Naive thymus-derived CD4-positive, alpha-beta T cell (primary cell): ENCODE measurements around the gene FAM177A1. TPM values are rescaled to one million over a fixed set of nuclear protein-coding genes. Genes with fewer than 3 reads are reported as not detected.
"Not testable (repeated sequence)": the region's sequence is repeated elsewhere in the genome, so short reads cannot be mapped to it uniquely, and the experiment has no call there.

Experiments used
- ATAC-seq: fragments of 150-1000 bp; cut with Tn5 transposase; 2 replicates; pipeline ENCODE4 v1.10.0; 2021; ENCODE audit warnings: mild to moderate bottlenecking, moderate library complexity
- CTCF ChIA-PET: fragments of 350-600 bp; sonication (Branson Sonifier 250); formaldehyde crosslinking; loops from one replicate; lab custom pipeline; 2021; ENCODE audit warnings: antibody characterized with exemption; lab: Charles Lee
- POLR2A ChIA-PET: fragments of 350-600 bp; sonication (Branson Sonifier 250); formaldehyde crosslinking; loops from one replicate; lab custom pipeline; 2021; ENCODE audit warnings: antibody characterized with exemption, inconsistent platforms; lab: Charles Lee
- DNase-seq, 9 donors: peaks; one replicate each; pipeline versions ENCODE4 v3.0.0 to v3.0.0-alpha.2; 2020 to 2022; ENCODE audit warnings: mixed read lengths in 1 of 9
- H3K27ac ChIP-seq: one replicate; pipeline ENCODE4 v1.7.0; 2013; ENCODE audit warnings: mild to moderate bottlenecking, low read depth, low read length, moderate library complexity
- H3K27me3 ChIP-seq, 2 donors: one replicate each; pipeline ENCODE4 v1.7.0; 2013; ENCODE audit warnings: low read length in 2 of 2, mild to moderate bottlenecking in 2 of 2, moderate library complexity in 2 of 2; ENCODE audit not compliant: control insufficient read depth in 2 of 2, insufficient read depth in 2 of 2
- H3K36me3 ChIP-seq, 3 experiments: 1 replicate in 2 of 3; 2 replicates in 1 of 3; pipeline ENCODE4 v1.7.0; 2013; ENCODE audit warnings: low read length in 3 of 3, mild to moderate bottlenecking in 3 of 3, moderate library complexity in 1 of 3; ENCODE audit not compliant: insufficient read depth in 3 of 3, control insufficient read depth in 2 of 3
- H3K4me1 ChIP-seq, 2 donors: one replicate each; pipeline ENCODE4 v1.7.0; 2013; ENCODE audit warnings: low read length in 2 of 2, mild to moderate bottlenecking in 2 of 2, moderate library complexity in 1 of 2; ENCODE audit not compliant: control insufficient read depth in 2 of 2, insufficient read depth in 2 of 2
- H3K4me3 ChIP-seq: 2 replicates; pipeline ENCODE4 v1.7.0; 2013; ENCODE audit warnings: mild to moderate bottlenecking, low read length
- H3K9me3 ChIP-seq, 3 experiments: 1 replicate in 2 of 3; 2 replicates in 1 of 3; pipeline ENCODE4 v1.7.0; 2013; ENCODE audit warnings: low read length in 3 of 3; ENCODE audit not compliant: control insufficient read depth in 2 of 3
- H3K27ac Mint-ChIP-seq, 9 donors: one replicate each; pipeline ENCODE4 v1.8.0; 2020 to 2022; ENCODE audit warnings: mixed read lengths in 9 of 9, mild to moderate bottlenecking in 8 of 9, moderate library complexity in 5 of 9, inconsistent platforms in 2 of 9
- H3K27me3 Mint-ChIP-seq, 5 donors: one replicate each; pipeline ENCODE4 v1.8.0; 2021 to 2022; ENCODE audit warnings: mixed read lengths in 5 of 5, mild to moderate bottlenecking in 1 of 5
- H3K36me3 Mint-ChIP-seq, 5 donors: one replicate each; pipeline ENCODE4 v1.8.0; 2020 to 2022; ENCODE audit warnings: mixed read lengths in 5 of 5, mild to moderate bottlenecking in 3 of 5, inconsistent platforms in 1 of 5
- H3K4me1 Mint-ChIP-seq, 7 donors: one replicate each; pipeline ENCODE4 v1.8.0; 2020 to 2022; ENCODE audit warnings: mixed read lengths in 7 of 7, mild to moderate bottlenecking in 3 of 7, inconsistent platforms in 1 of 7
- H3K4me3 Mint-ChIP-seq, 10 donors: one replicate each; pipeline ENCODE4 v1.8.0; 2020 to 2022; ENCODE audit warnings: mild to moderate bottlenecking in 10 of 10, mixed read lengths in 10 of 10, moderate library complexity in 6 of 10, inconsistent platforms in 2 of 10
- H3K9me3 Mint-ChIP-seq, 11 donors: one replicate each; pipeline ENCODE4 v1.8.0; 2020 to 2022; ENCODE audit warnings: mixed read lengths in 11 of 11, mild to moderate bottlenecking in 4 of 11, inconsistent platforms in 1 of 11, moderate library complexity in 1 of 11
- intact Hi-C, 2 donors: fragments of 100-400 bp; cut with micrococcal nuclease; formaldehyde crosslinking; loops; one replicate each; pipeline ENCODE4 v1.15.1; 2023
- polyA plus RNA-seq, 2 donors: library from polyadenylated mRNA; unstranded; fragments of 300-500 nt; fragmentation: Illumina TruSeq; gene quantifications; one replicate each; pipeline ENCODE4 v1.2.3, GENCODE V29; 2021
- total RNA-seq, 6 experiments: library from RNA in 5 of 6; stranded (reverse) in 5 of 6; gene quantifications; 1 replicate in 5 of 6; 2 replicates in 1 of 6; pipeline ENCODE4 v1.2.3 and lab custom pipeline; 2021 to 2026

Gene FAM177A1
- total and polyA plus RNA-seq, 7 experiments from 2014 or later: 34.3 to 135 (median 37.0) TPM

DNA sequence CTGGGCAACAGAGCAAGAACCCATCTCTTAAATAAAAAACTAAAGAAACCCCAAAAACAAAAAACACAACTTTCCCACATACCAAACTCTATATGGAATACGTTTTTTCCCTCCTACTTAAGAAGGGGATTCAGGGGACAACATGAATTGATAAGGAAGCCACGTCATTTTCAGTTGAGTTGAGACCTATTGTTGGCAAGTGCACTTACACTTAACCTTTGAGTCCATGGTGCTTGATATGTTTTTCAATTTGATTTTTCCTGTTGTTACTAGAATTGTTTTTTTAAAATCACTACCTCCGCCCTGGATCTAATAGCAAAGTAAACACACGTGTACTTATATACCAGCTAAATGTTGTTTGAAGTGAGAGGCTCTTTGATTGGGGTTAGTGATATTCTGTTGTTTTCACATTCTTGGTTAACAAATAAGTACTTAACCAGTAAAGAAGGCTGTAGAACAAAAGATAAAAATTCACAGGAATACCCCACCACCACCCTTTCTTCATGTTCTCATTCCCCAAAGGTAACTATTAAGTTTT, 2.0 kb downstream of the FAM177A1 start:
- ChIA-PET CTCF (interaction anchor here (1.6 kb wide), 1 partner anchor 67 kb away, joined by 3 read pairs; no protein-coding TSS in a partner anchor), POLR2A (interaction anchor here (2.5 to 3.2 kb wide), 3 partner anchors 66 to 356 kb away, joined by 23 to 44 read pairs (median 29); partner anchors contain the start of genes NFKBIA, PPP2R3C, PRORP and SRP54)
- Mint-ChIP-seq H3K4me1 (peaks cover 13 to 39% (median 34%) of the 10 kb centered on the region in 7 donors), H3K36me3 (peaks cover 0 to 11% (median 7%) of the 10 kb centered on the region in 5 donors), H3K27ac (peak overlapping the region; percentile 62 to 100 (median 98)), H3K4me3 (peak overlapping the region; percentile 67 to 97 (median 82)), H3K9me3 (no peaks in the 10 kb centered on the region), H3K27me3 (no peaks in the 10 kb centered on the region)
- Histone ChIP-seq H3K27me3 (no peaks in the 10 kb centered on the region), H3K4me3 (no peak overlapping the region), H3K9me3 (no peaks in the 10 kb centered on the region), H3K36me3 (no peaks in the 10 kb centered on the region), H3K4me1 (peaks cover 11 to 19% of the 10 kb centered on the region in 2 donors), H3K27ac (peak overlapping the region; percentile 99)
- DNase-seq: no peak
- intact Hi-C loops: loop anchor here (2.0 to 5.0 kb wide), 7 partner anchors 34 to 779 kb away; partner anchors contain the start of genes BRMS1L (in 1 of the 2), CFL2 (in 1 of the 2), EAPP (in 1 of the 2) and RALGAPA1 (in 1 of the 2)
- no peak for ATAC-seq

DNA sequence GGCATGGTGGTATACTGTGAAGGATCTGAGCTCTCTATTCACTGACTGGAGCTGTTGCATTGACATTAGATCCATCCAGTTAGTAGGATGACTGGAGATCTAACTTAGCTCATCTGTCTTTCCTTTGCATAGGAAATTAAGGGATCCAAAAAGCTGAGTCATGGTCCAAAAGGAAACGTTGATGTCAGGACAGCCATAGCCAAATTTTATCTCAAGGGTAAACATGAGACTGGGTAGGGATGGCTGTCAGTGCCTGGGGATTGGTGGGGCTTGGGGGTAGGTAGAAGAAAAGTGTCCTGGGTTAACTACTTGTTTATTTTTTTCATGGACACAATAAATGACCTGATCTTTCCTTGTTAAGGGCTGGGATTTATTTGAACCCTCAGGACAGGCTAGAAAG, 4.6 kb downstream of the FAM177A1 start:
- ChIA-PET CTCF (no interaction called here), POLR2A (interaction anchor here (0.6 to 0.8 kb wide), 2 partner anchors 13 to 118 kb away, joined by 3 read pairs; no protein-coding TSS in a partner anchor)
- Histone ChIP-seq H3K27ac (no peak overlapping the region), H3K4me1 (peaks cover 10 to 11% of the 10 kb centered on the region in 2 donors), H3K9me3 (no peaks in the 10 kb centered on the region), H3K36me3 (peaks cover 0 to 6% (median 3%) of the 10 kb centered on the region in 3 experiments), H3K27me3 (no peaks in the 10 kb centered on the region), H3K4me3 (no peak overlapping the region)
- Mint-ChIP-seq H3K9me3 (no peaks in the 10 kb centered on the region), H3K4me3 (no peak overlapping the region), H3K27ac (peak overlapping the region in 2 of 9 donors; percentile 12 to 47), H3K36me3 (peaks cover 0 to 13% (median 10%) of the 10 kb centered on the region in 5 donors), H3K27me3 (no peaks in the 10 kb centered on the region), H3K4me1 (peaks cover 6 to 29% (median 25%) of the 10 kb centered on the region in 7 donors)
- ATAC-seq (no peak), DNase-seq (no peak)
- intact Hi-C loops: no loop called here

DNA sequence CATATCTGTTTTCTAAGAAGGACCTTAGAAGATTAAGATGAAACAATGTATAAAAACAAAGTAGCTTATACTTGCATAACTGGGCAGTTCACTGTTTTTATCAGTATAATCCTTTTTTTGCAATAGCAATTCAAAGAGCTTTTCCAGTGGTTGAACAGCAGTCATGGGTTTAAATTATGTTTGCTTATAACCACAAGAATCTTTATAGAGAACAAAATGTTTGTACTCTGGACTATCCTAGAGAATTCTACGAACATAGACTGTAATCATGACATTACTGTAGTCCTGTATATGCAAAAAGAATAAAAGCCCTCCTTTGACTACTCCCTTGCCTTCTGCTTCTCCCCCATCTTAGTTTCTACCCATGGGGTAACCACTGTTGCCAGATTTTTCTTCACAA, 5.7 kb downstream of the FAM177A1 start:
- H3K9me3 ChIP-seq: no peaks in the 10 kb centered on the region
- H3K36me3 ChIP-seq: peaks cover 0 to 6% (median 4%) of the 10 kb centered on the region in 3 experiments
- Mint-ChIP-seq H3K4me3 (no peak overlapping the region), H3K27ac (peak overlapping the region in 1 of 9 donors; percentile 58), H3K27me3 (no peaks in the 10 kb centered on the region), H3K9me3 (no peaks in the 10 kb centered on the region), H3K4me1 (peaks cover 9 to 30% (median 26%) of the 10 kb centered on the region in 7 donors), H3K36me3 (peaks cover 4 to 18% (median 10%) of the 10 kb centered on the region in 5 donors)
- ChIA-PET POLR2A (interaction anchor here (0.7 kb wide), 1 partner anchor 49 kb away, joined by 4 read pairs; no protein-coding TSS in a partner anchor), CTCF (no interaction called here)
- no peak for DNase-seq
- no peaks in the 10 kb centered on the region for H3K27me3 ChIP-seq
- H3K4me3 ChIP-seq: no peak overlapping the region
- no peak for ATAC-seq
- intact Hi-C loops: no loop called here
- H3K27ac ChIP-seq: no peak overlapping the region
- peaks cover 10 to 11% of the 10 kb centered on the region in 2 donors for H3K4me1 ChIP-seq

DNA sequence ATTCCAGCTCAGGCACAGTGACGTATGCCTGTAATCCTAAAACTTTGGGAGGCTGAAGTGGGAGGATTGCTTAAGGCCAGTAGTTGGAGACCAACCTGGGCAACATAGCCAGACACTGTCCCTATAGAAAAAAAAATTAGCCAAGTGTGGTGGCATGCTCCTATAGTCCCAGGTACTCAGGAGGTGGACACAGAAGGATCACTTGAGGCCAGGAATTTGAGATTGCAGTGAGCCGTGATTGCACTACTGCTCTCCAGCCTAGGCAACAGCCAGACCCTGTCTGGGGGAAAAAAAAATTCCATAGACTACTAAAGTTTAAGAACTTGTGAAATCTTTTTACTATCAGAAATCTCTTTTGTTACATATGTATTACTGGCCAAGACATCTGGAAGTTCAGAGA, 6.6 kb downstream of the FAM177A1 start:
- intact Hi-C loops: no loop called here
- no peak for ATAC-seq
- Histone ChIP-seq H3K4me1 (peaks cover 1 to 5% of the 10 kb centered on the region in 2 donors), H3K27ac (no peak overlapping the region), H3K4me3 (no peak overlapping the region), H3K27me3 (no peaks in the 10 kb centered on the region), H3K9me3 (no peaks in the 10 kb centered on the region), H3K36me3 (peaks cover 0 to 6% (median 4%) of the 10 kb centered on the region in 3 experiments)
- POLR2A ChIA-PET: no interaction called here
- Mint-ChIP-seq H3K36me3 (peaks cover 7 to 23% (median 12%) of the 10 kb centered on the region in 5 donors), H3K4me1 (peaks cover 12 to 29% (median 19%) of the 10 kb centered on the region in 7 donors), H3K9me3 (no peaks in the 10 kb centered on the region), H3K27me3 (no peaks in the 10 kb centered on the region), H3K27ac (no peak overlapping the region), H3K4me3 (no peak overlapping the region)
- DNase-seq: no peak
- CTCF ChIA-PET: interaction anchor here (0.6 kb wide), 1 partner anchor 8 kb away, joined by 3 read pairs; no protein-coding TSS in a partner anchor

DNA sequence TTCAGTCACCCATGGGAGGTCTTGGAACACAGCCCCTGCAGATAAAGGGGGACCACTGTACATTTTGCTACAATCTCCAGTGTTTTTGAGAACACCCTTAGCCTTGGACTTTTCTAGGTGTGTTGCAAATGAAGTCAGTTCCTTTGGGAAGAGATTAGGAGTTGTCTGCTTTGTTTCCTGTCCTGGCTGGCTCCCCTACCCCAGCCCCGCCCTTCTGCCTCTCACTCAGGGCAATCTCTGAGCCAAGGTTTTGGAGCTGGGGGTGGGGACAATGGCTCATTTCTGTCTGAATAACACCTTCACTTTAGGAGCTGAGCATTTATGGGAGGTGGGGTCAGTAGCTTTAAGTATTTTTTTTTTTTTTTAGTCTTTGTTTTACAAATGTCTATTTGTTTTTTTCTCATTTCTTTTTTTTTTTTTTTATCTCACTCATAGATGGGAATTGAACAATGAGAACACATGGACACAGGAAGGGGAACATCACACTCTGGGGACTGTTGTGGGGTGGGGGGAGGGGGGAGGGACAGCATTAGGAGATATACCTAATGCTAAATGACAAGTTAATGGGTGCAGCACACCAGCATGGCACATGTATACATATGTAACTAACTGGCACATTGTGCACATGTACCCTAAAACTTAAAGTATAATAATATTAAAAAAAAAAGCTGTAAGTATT, 15.2 kb downstream of the FAM177A1 start:
- H3K27ac ChIP-seq, H3K27me3 Mint-ChIP-seq, H3K4me1 ChIP-seq, H3K4me3 ChIP-seq, H3K9me3 ChIP-seq, ATAC-seq, intact Hi-C loops, H3K27me3 ChIP-seq, H3K9me3 Mint-ChIP-seq, DNase-seq: not testable (repeated sequence)
- POLR2A ChIA-PET: interaction anchor here (0.5 kb wide), 1 partner anchor 106 kb away, joined by 3 read pairs; no protein-coding TSS in a partner anchor
- peaks cover 0 to 29% (median 4%) of the 10 kb centered on the region in 3 experiments for H3K36me3 ChIP-seq
- CTCF ChIA-PET: interaction anchor here (0.6 to 0.7 kb wide), 2 partner anchors 9 to 32 kb away, joined by 3 to 7 read pairs; no protein-coding TSS in a partner anchor
- peak overlapping the region in 1 of 9 donors; percentile 56 for H3K27ac Mint-ChIP-seq
- peak overlapping the region in 1 of 10 donors; percentile 35 for H3K4me3 Mint-ChIP-seq
- peaks cover 7 to 33% (median 27%) of the 10 kb centered on the region in 5 donors for H3K36me3 Mint-ChIP-seq
- peaks cover 0 to 21% (median 7%) of the 10 kb centered on the region in 7 donors for H3K4me1 Mint-ChIP-seq

DNA sequence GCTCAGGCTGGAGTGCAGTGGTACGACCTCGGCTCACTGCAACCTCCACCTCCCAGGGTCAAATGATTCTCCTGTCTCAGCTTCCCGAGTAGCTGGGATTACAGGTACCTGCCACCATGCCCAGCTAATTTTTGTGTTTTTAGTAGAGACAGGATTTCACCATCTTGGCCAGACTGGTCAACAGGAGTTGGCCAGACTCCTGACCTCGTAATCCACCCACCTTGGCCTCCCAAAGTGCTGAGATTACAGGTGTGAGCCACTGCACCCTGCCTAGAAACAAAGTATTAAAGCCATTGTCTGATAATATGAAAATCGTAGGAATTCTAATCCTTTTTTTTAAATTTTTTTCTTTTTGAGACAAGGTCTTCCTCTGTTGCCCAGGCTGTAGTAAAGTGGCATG, 19.7 kb downstream of the FAM177A1 start:
- H3K27me3 Mint-ChIP-seq, CTCF ChIA-PET, DNase-seq, H3K27ac Mint-ChIP-seq, H3K9me3 Mint-ChIP-seq, ATAC-seq, H3K4me1 Mint-ChIP-seq, H3K27me3 ChIP-seq, H3K4me3 Mint-ChIP-seq, intact Hi-C loops, H3K4me1 ChIP-seq, H3K27ac ChIP-seq, H3K9me3 ChIP-seq, H3K4me3 ChIP-seq: not testable (repeated sequence)
- peaks cover 3 to 34% (median 24%) of the 10 kb centered on the region in 5 donors for H3K36me3 Mint-ChIP-seq
- POLR2A ChIA-PET: interaction anchor here (0.7 kb wide), 1 partner anchor 762 kb away, joined by 3 read pairs; no protein-coding TSS in a partner anchor
- peaks cover 0 to 13% (median 0%) of the 10 kb centered on the region in 3 experiments for H3K36me3 ChIP-seq
